HG02943 (cell line): Measurements from ENCODE around the gene CXCL5.
"Not testable (repeated sequence)": the region's sequence is repeated elsewhere in the genome, so short reads cannot be mapped to it uniquely, and the experiment has no call there.

Source experiments
- ATAC-seq: cut with Tn5 transposase; IDR thresholded peaks from one replicate; pipeline ENCODE4 v1.9.1; 2021; ENCODE audit warnings: mild to moderate bottlenecking, low read depth, moderate library complexity; ENCODE audit not compliant: unreplicated experiment

The CXCL5 gene

GRCh38 chr4:73976716-73977115 is 21.8 kb downstream of the CXCL5 start:
- ATAC-seq, result no peak

- no peak for ATAC-seq
Measured at GRCh38 chr4:73976217-73976616, 22.3 kb downstream of the CXCL5 start.

GRCh38 chr4:73974352-73974751 is 24.1 kb downstream of the CXCL5 start:
- no peak for ATAC-seq

- no peak for ATAC-seq
Measured at GRCh38 chr4:73970945-73971344, 27.5 kb downstream of the CXCL5 start.

- ATAC-seq, result no peak
Measured at GRCh38 chr4:73970011-73970410, 28.5 kb downstream of the CXCL5 start.

GRCh38 chr4:73967866-73968265 is 30.6 kb downstream of the CXCL5 start:
- ATAC-seq, result no peak

- ATAC-seq, result no peak
Measured at GRCh38 chr4:73964862-73965611, 33.4 kb downstream of the CXCL5 start.

GRCh38 chr4:73962724-73963123 is 35.8 kb downstream of the CXCL5 start:
- no peak for ATAC-seq

- ATAC-seq, result not testable (repeated sequence)
Measured at GRCh38 chr4:73959041-73959440, 39.4 kb downstream of the CXCL5 start.

- ATAC-seq, result no peak
Measured at GRCh38 chr4:73952352-73952751, 46.1 kb downstream of the CXCL5 start.

- not testable (repeated sequence) for ATAC-seq
Measured at GRCh38 chr4:73950376-73950920, 48.0 kb downstream of the CXCL5 start.

- ATAC-seq, result no peak
Measured at GRCh38 chr4:73948990-73949706, 49.3 kb downstream of the CXCL5 start.

- ATAC-seq, result no peak
Measured at GRCh38 chr4:73948291-73948690, 50.2 kb downstream of the CXCL5 start.

- ATAC-seq, result no peak
Measured at GRCh38 chr4:73947239-73947985, 51.1 kb downstream of the CXCL5 start.

GRCh38 chr4:73945674-73946449 is 52.6 kb downstream of the CXCL5 start:
- no peak for ATAC-seq
